Activated T-cell treated with anti-CD3 and anti-CD28 coated beads for 1 hour (primary cell): ENCODE results near the gene MELK.

Experiments
- DNase-seq: peaks from one replicate; pipeline ENCODE4 v3.0.0-alpha.2; 2020; ENCODE audit warnings: low read depth

Gene MELK

GRCh38 chr9:36676091-36676490 lies 103.4 kb downstream of the MELK start:
- no peak for DNase-seq

GRCh38 chr9:36676778-36677485 lies 104.2 kb downstream of the MELK start:
- no peak for DNase-seq

- no peak for DNase-seq
Measured at GRCh38 chr9:36677611-36678010, 104.9 kb downstream of the MELK start.

- DNase-seq = no peak
Measured at GRCh38 chr9:36679710-36680109, 107.0 kb downstream of the MELK start.

- DNase-seq = no peak
Measured at GRCh38 chr9:36686471-36686870, 113.8 kb downstream of the MELK start.

- DNase-seq = no peak
Measured at GRCh38 chr9:36690412-36691168, 117.9 kb downstream of the MELK start.

GRCh38 chr9:36691671-36692070 lies 119.0 kb downstream of the MELK start:
- DNase-seq = no peak

- no peak for DNase-seq
Measured at GRCh38 chr9:36698984-36699383, 126.3 kb downstream of the MELK start.

GRCh38 chr9:36704148-36704547 lies 131.5 kb downstream of the MELK start:
- DNase-seq = no peak

GRCh38 chr9:36713515-36714490 lies 141.1 kb downstream of the MELK start:
- DNase-seq = no peak

GRCh38 chr9:36716496-36716895 lies 143.8 kb downstream of the MELK start:
- DNase-seq = no peak

GRCh38 chr9:36717276-36717675 lies 144.6 kb downstream of the MELK start:
- DNase-seq = no peak

- DNase-seq = no peak
Measured at GRCh38 chr9:36718612-36719011, 145.9 kb downstream of the MELK start.

GRCh38 chr9:36720043-36720442 lies 147.3 kb downstream of the MELK start:
- no peak for DNase-seq

GRCh38 chr9:36721846-36722588 lies 149.3 kb downstream of the MELK start:
- no peak for DNase-seq

GRCh38 chr9:36725777-36726356 lies 153.2 kb downstream of the MELK start:
- no peak for DNase-seq
